MM.1S (cell line): ENCODE measurements around the gene LRRN4.

ENCODE experiments used
- DNase-seq: peaks from one replicate; pipeline ENCODE4 v3.0.0-alpha.2; 2015
- H2AFZ ChIP-seq: fragments of 300-600 bp; sonication (generic); 2 replicates; pipeline ENCODE4 v1.6.0; 2016; ENCODE audit warnings: antibody characterized with exemption, low read length
- H3F3A ChIP-seq: fragments of 300-600 bp; sonication (generic); 2 replicates; pipeline ENCODE4 v1.6.1; 2016; ENCODE audit warnings: mild to moderate bottlenecking, antibody characterized with exemption, low read length, moderate library complexity, mixed read lengths; ENCODE audit not compliant: insufficient read depth
- H3K27ac ChIP-seq: fragments of 300-600 bp; sonication (generic); 2 replicates; pipeline ENCODE4 v1.5.1; 2016; ENCODE audit warnings: mild to moderate bottlenecking, low read length
- H3K27me3 ChIP-seq: fragments of 300-600 bp; sonication (generic); replicated peaks from 2 replicates; pipeline ENCODE4 v1.6.0; 2016; ENCODE audit warnings: low read length; ENCODE audit not compliant: insufficient read depth
- H3K36me3 ChIP-seq: fragments of 300-600 bp; sonication (generic); replicated peaks from 2 replicates; pipeline ENCODE4 v1.6.1; 2016; ENCODE audit warnings: mild to moderate bottlenecking, low read length, mixed read lengths; ENCODE audit not compliant: insufficient read depth
- H3K4me1 ChIP-seq: fragments of 300-600 bp; sonication (generic); 2 replicates; pipeline ENCODE4 v1.6.1; 2016; ENCODE audit warnings: low read length, mixed read lengths
- H3K4me2 ChIP-seq: fragments of 300-600 bp; sonication (generic); 2 replicates; pipeline ENCODE4 v1.6.0; 2016; ENCODE audit warnings: low read depth, low read length
- H3K4me3 ChIP-seq: fragments of 300-600 bp; sonication (generic); 2 replicates; pipeline ENCODE4 v1.5.1; 2016; ENCODE audit warnings: low read length, mixed read lengths
- H3K79me2 ChIP-seq: fragments of 300-600 bp; sonication (generic); 2 replicates; pipeline ENCODE4 v1.6.1; 2016; ENCODE audit warnings: mixed run types, low read length, mixed read lengths
- H3K9ac ChIP-seq: fragments of 300-600 bp; sonication (generic); 2 replicates; pipeline ENCODE4 v1.6.1; 2016; ENCODE audit warnings: low read length, mixed read lengths
- H3K9me2 ChIP-seq: fragments of 300-600 bp; sonication (generic); replicated peaks from 2 replicates; pipeline ENCODE4 v1.6.1; 2016; ENCODE audit warnings: mild to moderate bottlenecking, low read length, mixed read lengths; ENCODE audit not compliant: insufficient read depth
- H3K9me3 ChIP-seq: fragments of 300-600 bp; sonication (generic); replicated peaks from 2 replicates; pipeline ENCODE4 v1.6.1; 2016; ENCODE audit warnings: mild to moderate bottlenecking, low read length, mixed read lengths; ENCODE audit not compliant: insufficient read depth
- H4K20me1 ChIP-seq: fragments of 300-600 bp; sonication (generic); 2 replicates; pipeline ENCODE4 v1.6.1; 2016; ENCODE audit warnings: mild to moderate bottlenecking, low read length, moderate library complexity, mixed read lengths; ENCODE audit not compliant: insufficient read depth
- CTCF ChIP-seq: fragments of 300-600 bp; sonication (generic); IDR thresholded peaks from 2 replicates; pipeline ENCODE4 v1.5.1; 2016; ENCODE audit warnings: antibody characterized with exemption, low read length, mixed read lengths
- EZH2 ChIP-seq: fragments of 300-600 bp; sonication (generic); optimal IDR thresholded peaks from 2 replicates; pipeline ENCODE3; 2017; ENCODE audit warnings: low read depth, mild to moderate bottlenecking, antibody characterized with exemption, low read length, mixed read lengths
- EZH2phosphoT487 ChIP-seq: fragments of 300-600 bp; sonication (generic); IDR thresholded peaks from 2 replicates; pipeline ENCODE4 v1.6.1; 2018; ENCODE audit warnings: antibody characterized with exemption, low read length

LRRN4 gene

DNA sequence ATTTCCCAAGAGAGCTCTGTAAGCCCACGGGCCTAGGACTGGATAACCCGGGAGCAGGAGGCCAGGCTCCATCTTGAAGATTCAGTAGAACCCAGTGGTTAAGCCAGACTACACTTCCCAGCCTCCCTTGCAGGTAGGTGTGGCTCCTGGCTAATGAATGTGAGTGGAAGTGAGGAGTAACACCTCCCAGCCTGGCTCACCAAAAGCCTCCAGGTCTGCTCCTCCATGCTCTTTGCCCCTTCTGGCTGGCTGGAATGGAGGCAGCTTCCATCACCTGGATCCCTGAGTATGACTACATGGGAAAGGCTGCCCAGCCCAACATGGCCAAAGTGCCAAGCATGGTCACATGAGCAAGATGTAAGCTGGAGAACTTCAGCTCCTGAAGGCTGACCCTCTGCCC, 9.7 kb downstream of the LRRN4 start:
- no peak overlapping the region for H3K9ac ChIP-seq
- no peak for DNase-seq
- no peaks in the 10 kb centered on the region for H4K20me1 ChIP-seq
- H3K36me3 ChIP-seq, result no peaks in the 10 kb centered on the region; the same call in 1 of the 2 replicates
- H3K4me1 ChIP-seq, result no peaks in the 10 kb centered on the region
- H3K4me3 ChIP-seq, result no peak overlapping the region
- no peaks in the 10 kb centered on the region for H3K27me3 ChIP-seq
- TF ChIP-seq EZH2phosphoT487 (no peak), CTCF (no peak), EZH2 (no peak)
- H3F3A ChIP-seq, result no peaks in the 10 kb centered on the region
- no peak overlapping the region for H3K4me2 ChIP-seq
- no peak overlapping the region for H3K27ac ChIP-seq
- H3K9me2 ChIP-seq, result no peaks in the 10 kb centered on the region
- no peaks in the 10 kb centered on the region for H3K9me3 ChIP-seq
- no peak overlapping the region for H2AFZ ChIP-seq
- no peaks in the 10 kb centered on the region for H3K79me2 ChIP-seq

DNA sequence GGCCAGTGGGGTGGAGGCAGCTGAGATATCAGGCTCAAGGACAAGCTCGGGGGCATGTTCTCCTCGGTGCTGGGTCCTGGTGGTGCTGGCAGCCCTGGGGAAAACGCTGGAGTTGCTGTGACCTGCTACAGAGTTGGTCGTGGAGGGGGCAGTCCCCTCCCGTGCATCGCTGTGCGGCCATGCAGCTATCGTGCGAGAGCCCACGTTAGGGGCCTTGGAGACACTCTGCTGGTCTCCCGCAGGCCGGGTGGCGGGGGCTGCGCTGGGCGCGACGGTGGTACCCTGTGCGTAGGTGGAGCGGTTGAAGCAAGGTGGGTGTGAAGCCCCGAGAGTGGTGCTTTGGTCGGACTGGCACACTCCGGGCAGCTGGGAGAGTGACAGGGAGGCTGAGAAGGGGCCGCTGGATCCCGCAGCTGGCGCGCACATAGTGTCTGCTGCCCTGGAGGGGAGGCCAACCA, 12.0 kb downstream of the LRRN4 start:
- Histone ChIP-seq H3K9ac (no peak overlapping the region), H3K4me2 (no peak overlapping the region), H3K4me3 (no peak overlapping the region), H3F3A (no peaks in the 10 kb centered on the region), H3K4me1 (no peaks in the 10 kb centered on the region), H3K36me3 (peaks cover 2% of the 10 kb centered on the region; the same call in 1 of the 2 replicates), H4K20me1 (no peaks in the 10 kb centered on the region), H3K9me2 (no peaks in the 10 kb centered on the region), H3K27me3 (no peaks in the 10 kb centered on the region), H3K79me2 (0 out of 2 replicates have a peak, but pooled peaks cover 4% of the 10 kb centered on the region), H3K9me3 (no peaks in the 10 kb centered on the region), H2AFZ (no peak overlapping the region), H3K27ac (no peak overlapping the region)
- no peak for TF ChIP-seq EZH2
- TF ChIP-seq EZH2phosphoT487, result no peak
- no peak for TF ChIP-seq CTCF
- no peak for DNase-seq

GRCh38 chr20:6040958-6041807, 12.7 kb downstream of the LRRN4 start:
- Histone ChIP-seq H2AFZ (no peak overlapping the region), H3K9me2 (no peaks in the 10 kb centered on the region), H3F3A (no peaks in the 10 kb centered on the region), H3K36me3 (peaks cover 3% of the 10 kb centered on the region; the same call in 1 of the 2 replicates), H3K27me3 (no peaks in the 10 kb centered on the region), H3K9ac (no peak overlapping the region), H3K4me2 (no peak overlapping the region), H3K9me3 (no peaks in the 10 kb centered on the region), H3K27ac (no peak overlapping the region), H4K20me1 (no peaks in the 10 kb centered on the region), H3K4me1 (no peaks in the 10 kb centered on the region), H3K4me3 (no peak overlapping the region), H3K79me2 (0 out of 2 replicates have a peak, but pooled peaks cover 4% of the 10 kb centered on the region)
- DNase-seq, result no peak
- TF ChIP-seq EZH2 (no peak), EZH2phosphoT487 (no peak), CTCF (no peak)
